ENCODE data around the gene LTBP4.

Gene LTBP4

GRCh38 chr19:40632311-40633036 is 31.3 kb downstream of the LTBP4 start:
- TF ChIP-seq ZIC2 (tag by site-specific recombination; IDR thresholded peaks at IDR 0.05) (0 out of 2 replicates have a peak, but pooled peaks have one; percentile 14), ZNF121 (tag by site-specific recombination; IDR thresholded peaks at IDR 0.05) (peak; percentile 97), ZNF366 (tag by site-specific recombination; conservative IDR thresholded peaks at IDR 0.05) (peak; percentile 47), ZNF488 (tag by site-specific recombination; IDR thresholded peaks at IDR 0.05) (no peak), PRDM1 (tag by site-specific recombination; IDR thresholded peaks at IDR 0.05) (peak; percentile 24; the same call in 1 of the 2 replicates)
- Histone ChIP-seq H3K4me3 (ENCODE audit: low read depth, low read length) (no peak overlapping the region), H3K27ac (ENCODE audit: extremely low read depth, low read depth, low read length) (no peak overlapping the region), H3K4me1 (ENCODE audit: control insufficient read depth, insufficient read depth, low read length) (no peaks in the 10 kb centered on the region), H3K36me3 (ENCODE audit: control insufficient read depth in 2 of 2, insufficient read depth in 1 of 2, low read length in 2 of 2) (no peaks in the 10 kb centered on the region; a peak in 1 of 3 replicates), H3K9me3 (ENCODE audit: control insufficient read depth, insufficient read depth, low read depth, low read length) (no peaks in the 10 kb centered on the region; the same call in 1 of the 2 replicates)
- POLR2A ChIA-PET, result no interaction called here
- CTCF ChIA-PET, result interaction anchor here (0.6 to 11.7 kb wide), 15 partner anchors 10 to 328 kb away, joined by 3 to 470 read pairs (median 42); partner anchors contain the start of gene LTBP4

GRCh38 chr19:40633207-40633606 is 32.0 kb downstream of the LTBP4 start:
- Histone ChIP-seq H3K9me3 (ENCODE audit: control insufficient read depth, insufficient read depth, low read depth, low read length) (no peaks in the 10 kb centered on the region; the same call in none of the 2 replicates), H3K4me3 (ENCODE audit: low read depth, low read length) (no peak overlapping the region), H3K36me3 (ENCODE audit: control insufficient read depth in 2 of 2, insufficient read depth in 1 of 2, low read length in 2 of 2) (no peaks in the 10 kb centered on the region; a peak in 1 of 3 replicates), H3K4me1 (ENCODE audit: control insufficient read depth, insufficient read depth, low read length) (no peaks in the 10 kb centered on the region), H3K27ac (ENCODE audit: extremely low read depth, low read depth, low read length) (no peak overlapping the region)
- ChIA-PET POLR2A (interaction anchor here (2.7 kb wide), 1 partner anchor 30 kb away, joined by 15 read pairs; no protein-coding TSS in a partner anchor), CTCF (interaction anchor here (0.6 to 11.7 kb wide), 24 partner anchors 11 to 672 kb away, joined by 3 to 470 read pairs (median 22); partner anchors contain the start of genes BLVRB, LTBP4 and RAB4B)
- TF ChIP-seq GLIS1 (tag by site-specific recombination; IDR thresholded peaks at IDR 0.05) (peak; percentile 10; the same call in 1 of the 2 replicates), ZNF596 (tag by site-specific recombination; IDR thresholded peaks at IDR 0.05) (no peak), ZBTB11 (tag by site-specific recombination; conservative IDR thresholded peaks at IDR 0.05; ENCODE audit: low read depth) (no peak), PRDM10 (tag by site-specific recombination; IDR thresholded peaks at IDR 0.05) (0 out of 2 replicates have a peak, but pooled peaks have one; percentile 8)

- no peak for TF ChIP-seq GLI4 (tag by site-specific recombination; IDR thresholded peaks at IDR 0.05)
- TF ChIP-seq ZNF548 (tag by site-specific recombination; IDR thresholded peaks at IDR 0.05), result no peak
- peak; percentile 99 for TF ChIP-seq ZNF121 (tag by site-specific recombination; IDR thresholded peaks at IDR 0.05)
- TF ChIP-seq CTCF (tag by site-specific recombination; IDR thresholded peaks at IDR 0.05), result no peak
- CTCF ChIA-PET, result interaction anchor here (0.6 to 11.7 kb wide), 15 partner anchors 6 to 668 kb away, joined by 3 to 470 read pairs (median 5); partner anchors contain the start of gene LTBP4
- H3K36me3 ChIP-seq (ENCODE audit: control insufficient read depth in 2 of 2, insufficient read depth in 1 of 2, low read length in 2 of 2), result no peaks in the 10 kb centered on the region; a peak in 1 of 3 replicates
- H3K4me3 ChIP-seq (ENCODE audit: low read depth, low read length), result no peak overlapping the region
- POLR2A ChIA-PET, result interaction anchor here (0.7 to 1.8 kb wide), 5 partner anchors 14 to 298 kb away, joined by 3 to 6 read pairs (median 5); no protein-coding TSS in a partner anchor
- H3K27ac ChIP-seq (ENCODE audit: extremely low read depth, low read depth, low read length), result no peak overlapping the region
- peaks cover 4% of the 10 kb centered on the region for H3K9me3 ChIP-seq (ENCODE audit: control insufficient read depth, insufficient read depth, low read depth, low read length)
- peaks cover 4% of the 10 kb centered on the region for H3K4me1 ChIP-seq (ENCODE audit: control insufficient read depth, insufficient read depth, low read length)
These were observed 37.2 kb downstream of the LTBP4 start for GRCh38 chr19:40638327-40638726.
